Ovary (tissue), 9 donors: ENCODE measurements around the gene STKLD1. TPM values are rescaled to one million over a fixed set of nuclear protein-coding genes. Genes with fewer than 3 reads are reported as not detected.

ENCODE experiments used
- DNase-seq, 5 donors: peaks; one replicate each; pipeline ENCODE4 v3.0.0-alpha.2; 2019 to 2020
- H3K27ac ChIP-seq, 2 donors: fragments of 200-600 bp; one replicate each; pipeline versions ENCODE4 v1.5.1 to v1.8.0; 2019 to 2022
- H3K27me3 ChIP-seq: fragments of 200-600 bp; one replicate; pipeline ENCODE4 v1.8.0; 2022
- H3K36me3 ChIP-seq: fragments of 200-600 bp; sonication (generic); one replicate; pipeline ENCODE4 v1.5.1; 2019
- H3K4me1 ChIP-seq: one replicate; pipeline ENCODE4 v1.8.1; 2013; ENCODE audit warnings: mild to moderate bottlenecking, moderate library complexity; ENCODE audit not compliant: insufficient read depth
- H3K4me3 ChIP-seq: fragments of 200-600 bp; sonication (generic); one replicate; pipeline ENCODE4 v1.5.1; 2017
- H3K9me3 ChIP-seq, 2 donors: fragments of 200-600 bp in 1 of 2; sonication (generic) in 1 of 2; one replicate each; pipeline versions ENCODE4 v1.5.1 to v1.8.1; 2013 to 2019; ENCODE audit warnings: mild to moderate bottlenecking in 1 of 2, moderate library complexity in 1 of 2
- EP300 ChIP-seq: sonication (generic); formaldehyde crosslinking; IDR thresholded peaks from one replicate; pipeline ENCODE4 v1.6.1; 2017; ENCODE audit warnings: antibody characterized with exemption
- POLR2A ChIP-seq: fragments of 450-650 bp; IDR thresholded peaks from one replicate; pipeline ENCODE4 v1.6.1; 2017; ENCODE audit warnings: antibody characterized with exemption, mild to moderate bottlenecking, moderate library complexity
- WGBS, 3 donors: extraction: QIAGEN DNeasy Blood & Tissue Kit in 1 of 3; methylation state at CpG; one replicate each; pipeline versions ENCODE4 v1.1.5 to v1.1.7; 2013 to 2017; 5-methylcytosine and 5-hydroxymethylcytosine counted together
- intact Hi-C, 4 donors: fragments of 100-400 bp; cut with DNase I; formaldehyde crosslinking; loops; one replicate each; pipeline versions ENCODE4 v1.11.0 to v1.15.1; 2022 to 2023
- polyA plus RNA-seq, 2 donors: library from polyadenylated mRNA; stranded (reverse); fragments of 200-250 nt in 1 of 2; fragments of 350-450 nt in 1 of 2; fragmentation: Illumina TruSeq in 1 of 2; extraction: RNeasy Lipid Tissue Mini Kit (QIAGEN cat#74804) in 1 of 2; gene quantifications; one replicate each; pipeline ENCODE4 v1.2.3, GENCODE V29; 2013 to 2014
- total RNA-seq, 7 donors: library from RNA; depleted of rRNA in 2 of 7; stranded (reverse); fragments of >200 nt in 2 of 7; fragmentation: NEBNext Ultra II Directional in 3 of 7; extraction: Animal tissue kit (Norgen Biotek cat#: 25700) in 3 of 7; gene quantifications; one replicate each; pipeline versions ENCODE4 v1.1.0 to v1.2.4, GENCODE V29; 2016 to 2023
- TF ChIP-seq, protein P1 (sequence below), 3 donors: fragments of 450-650 bp in 2 of 3; fragments of 200-600 bp in 1 of 3; IDR thresholded peaks; one replicate each; pipeline versions ENCODE4 v1.5.1 to v1.8.0; 2016 to 2022; ENCODE audit warnings: antibody characterized with exemption in 3 of 3, mild to moderate bottlenecking in 1 of 3
- donor health status: DM: no; HTN: no; CAD: no; lungs with moderate emphysema.
- donor health status: DM: no; HTN: no; CAD: no.
- donor health status: Bipolar disorder and iron deficiency.
- donor health status: DM: yes; HTN: yes; CAD: no.
- donor health status: DM: no; HTN: no; CAD: no.
- donor health status: DM: yes; HTN: yes; CAD: no.

The STKLD1 gene
- total and polyA plus RNA-seq, 9 donors = 0.48 to 2.3 (median 1.3) TPM

DNA sequence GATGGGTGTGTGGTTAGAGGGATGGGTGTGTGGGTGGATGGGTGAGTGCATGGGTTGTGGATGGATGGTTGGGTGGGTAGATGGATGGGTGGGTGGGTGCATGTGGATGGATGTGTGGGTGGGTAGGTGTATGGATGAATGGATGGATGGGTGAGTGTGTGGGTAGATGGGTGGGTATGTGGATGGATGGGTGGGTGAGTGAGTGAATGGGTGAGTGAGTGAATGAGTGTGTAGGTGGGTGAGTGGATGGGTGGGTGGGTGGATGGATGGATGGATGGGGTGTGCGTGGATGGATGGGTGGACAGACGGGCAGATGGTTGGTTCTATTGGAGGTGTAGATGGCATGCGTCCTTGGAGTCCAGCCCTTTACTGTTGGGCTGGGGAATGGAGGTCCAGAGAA lies 17.2 kb downstream of the STKLD1 start:
- DNase-seq = no peak
- TF ChIP-seq EP300 (no peak), POLR2A (no peak)
- TF ChIP-seq, protein P1, sequence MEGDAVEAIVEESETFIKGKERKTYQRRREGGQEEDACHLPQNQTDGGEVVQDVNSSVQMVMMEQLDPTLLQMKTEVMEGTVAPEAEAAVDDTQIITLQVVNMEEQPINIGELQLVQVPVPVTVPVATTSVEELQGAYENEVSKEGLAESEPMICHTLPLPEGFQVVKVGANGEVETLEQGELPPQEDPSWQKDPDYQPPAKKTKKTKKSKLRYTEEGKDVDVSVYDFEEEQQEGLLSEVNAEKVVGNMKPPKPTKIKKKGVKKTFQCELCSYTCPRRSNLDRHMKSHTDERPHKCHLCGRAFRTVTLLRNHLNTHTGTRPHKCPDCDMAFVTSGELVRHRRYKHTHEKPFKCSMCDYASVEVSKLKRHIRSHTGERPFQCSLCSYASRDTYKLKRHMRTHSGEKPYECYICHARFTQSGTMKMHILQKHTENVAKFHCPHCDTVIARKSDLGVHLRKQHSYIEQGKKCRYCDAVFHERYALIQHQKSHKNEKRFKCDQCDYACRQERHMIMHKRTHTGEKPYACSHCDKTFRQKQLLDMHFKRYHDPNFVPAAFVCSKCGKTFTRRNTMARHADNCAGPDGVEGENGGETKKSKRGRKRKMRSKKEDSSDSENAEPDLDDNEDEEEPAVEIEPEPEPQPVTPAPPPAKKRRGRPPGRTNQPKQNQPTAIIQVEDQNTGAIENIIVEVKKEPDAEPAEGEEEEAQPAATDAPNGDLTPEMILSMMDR (IDR thresholded peaks at IDR 0.05) = no peak
- H3K4me3 ChIP-seq = no peak overlapping the region
- no peaks in the 10 kb centered on the region for H3K4me1 ChIP-seq
- H3K9me3 ChIP-seq = no peaks in the 10 kb centered on the region
- no peaks in the 10 kb centered on the region for H3K36me3 ChIP-seq
- no peak overlapping the region for H3K27ac ChIP-seq
- intact Hi-C loops = no loop called here
- no peaks in the 10 kb centered on the region for H3K27me3 ChIP-seq
- 83 to 89% (median 84%) methylated on average over 3 of the region's 3 CpGs for WGBS, 3 donors

DNA sequence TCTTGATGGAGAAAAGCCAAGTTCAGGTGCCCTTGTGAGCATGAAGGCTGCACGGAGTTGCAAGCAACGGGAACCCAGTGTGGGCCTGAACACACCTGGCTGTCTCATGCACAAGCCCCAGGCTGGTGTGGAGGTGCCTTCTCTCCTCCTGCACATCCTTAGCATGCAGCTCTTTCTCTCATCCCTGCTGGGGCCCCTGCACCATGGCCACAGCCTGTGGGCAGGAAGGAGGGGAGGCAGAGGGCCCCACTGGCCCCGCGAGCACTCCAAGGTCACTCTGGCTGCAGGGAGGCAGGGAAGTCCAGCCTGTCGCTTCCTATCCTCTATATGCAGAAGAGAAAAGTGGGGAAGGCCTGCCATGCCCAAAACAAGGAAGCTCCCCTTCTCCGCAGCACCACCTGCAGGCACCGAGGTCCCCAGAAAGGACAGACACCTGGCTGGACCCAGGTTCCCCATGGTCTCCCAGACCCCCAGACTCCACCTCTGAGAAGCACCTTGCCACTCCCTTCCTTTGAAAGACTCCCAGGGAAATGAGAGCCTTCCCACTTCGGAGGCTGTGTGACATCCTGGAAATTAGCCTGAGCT lies 18.6 kb downstream of the STKLD1 start:
- TF ChIP-seq, protein P1 (IDR thresholded peaks at IDR 0.05) = no peak
- TF ChIP-seq EP300 (no peak), POLR2A (no peak)
- no peak for DNase-seq
- Histone ChIP-seq H3K36me3 (no peaks in the 10 kb centered on the region), H3K4me3 (no peak overlapping the region), H3K27ac (no peak overlapping the region), H3K9me3 (no peaks in the 10 kb centered on the region), H3K4me1 (no peaks in the 10 kb centered on the region), H3K27me3 (no peaks in the 10 kb centered on the region)
- WGBS, 3 donors = 8 to 21% (median 11%) methylated on average over 8 of the region's 8 CpGs
- intact Hi-C loops = no loop called here

DNA sequence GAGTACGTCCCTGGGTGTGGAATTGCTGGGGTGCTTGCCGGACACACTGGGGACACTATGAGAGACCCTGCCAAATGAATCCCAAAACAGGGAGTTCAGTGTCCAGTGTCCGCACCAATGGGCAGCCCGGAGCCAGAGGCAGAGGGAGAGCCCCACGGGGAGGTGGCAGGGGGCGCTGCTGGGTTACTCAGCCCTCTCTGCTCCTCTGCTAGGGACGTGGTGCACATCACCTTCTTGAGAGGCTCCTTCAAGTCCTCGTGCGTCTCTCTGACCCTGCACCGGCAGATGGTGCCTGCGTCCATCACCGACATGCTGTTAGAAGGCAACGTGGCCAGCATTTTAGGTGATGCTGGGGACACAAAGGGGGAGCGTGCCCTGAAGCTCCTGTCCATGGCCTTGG lies 20.8 kb downstream of the STKLD1 start:
- DNase-seq = no peak
- WGBS, 3 donors = 17 to 29% (median 20%) methylated on average over 14 of the region's 14 CpGs
- TF ChIP-seq EP300 = no peak
- no peak for TF ChIP-seq POLR2A
- TF ChIP-seq, protein P1 (IDR thresholded peaks at IDR 0.05) = no peak
- H3K4me1 ChIP-seq = no peaks in the 10 kb centered on the region
- no peaks in the 10 kb centered on the region for H3K9me3 ChIP-seq
- no peaks in the 10 kb centered on the region for H3K27me3 ChIP-seq
- intact Hi-C loops = no loop called here
- H3K4me3 ChIP-seq = no peak overlapping the region
- no peak overlapping the region for H3K27ac ChIP-seq
- H3K36me3 ChIP-seq = no peaks in the 10 kb centered on the region

DNA sequence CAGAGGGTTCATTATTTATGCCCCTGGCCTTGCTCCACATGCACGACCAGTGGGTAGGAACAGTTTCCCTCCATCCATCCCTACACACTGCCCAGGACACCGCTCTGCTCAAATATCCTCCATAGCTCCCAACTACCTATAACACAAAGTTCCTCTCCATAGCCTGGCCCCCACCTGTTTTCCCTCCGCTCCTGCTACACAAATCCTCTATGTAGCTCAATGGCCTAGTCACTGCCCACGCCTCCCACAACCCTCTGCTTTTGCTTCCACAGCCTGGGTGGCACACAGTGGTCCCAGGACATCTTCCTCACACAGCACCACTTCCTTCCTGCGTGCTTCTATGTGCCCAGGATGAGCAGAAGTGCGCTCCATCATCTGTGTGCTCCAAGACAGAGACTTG lies 21.2 kb downstream of the STKLD1 start:
- no peaks in the 10 kb centered on the region for H3K36me3 ChIP-seq
- TF ChIP-seq EP300 = no peak
- TF ChIP-seq, protein P1 (IDR thresholded peaks at IDR 0.05) = no peak
- TF ChIP-seq POLR2A = no peak
- H3K4me3 ChIP-seq = no peak overlapping the region
- 69 to 79% (median 78%) methylated on average over 6 of the region's 6 CpGs for WGBS, 3 donors
- H3K27me3 ChIP-seq = no peaks in the 10 kb centered on the region
- DNase-seq = no peak
- intact Hi-C loops = no loop called here
- no peaks in the 10 kb centered on the region for H3K9me3 ChIP-seq
- no peaks in the 10 kb centered on the region for H3K4me1 ChIP-seq
- H3K27ac ChIP-seq = no peak overlapping the region
